HEK293 (cell line): ENCODE results near the gene STRN3.

ENCODE experiments used
- CTCF ChIA-PET: fragments of 350-600 bp; formaldehyde crosslinking; extraction: SDS; loops from one replicate; lab custom pipeline; 2021; ENCODE audit warnings: antibody characterized with exemption; lab: Yijun Ruan, JAX
- POLR2A ChIA-PET: fragments of 300-600 bp; formaldehyde crosslinking; extraction: SDS; loops from one replicate; lab custom pipeline; 2020; ENCODE audit warnings: antibody characterized with exemption, inconsistent platforms; lab: Yijun Ruan, JAX
- H3K27ac ChIP-seq: fragments of 200-500 bp; sonication (Bioruptor generic); 2 replicates; pipeline ENCODE4 v1.5.1; 2014; ENCODE audit warnings: low read depth, low read length, control low read depth, inconsistent platforms; ENCODE audit errors: extremely low read depth
- H3K36me3 ChIP-seq, 2 experiments: fragments of 200-500 bp in 1 of 2; sonication (Bioruptor generic) in 1 of 2; 1 replicate in 1 of 2; 2 replicates in 1 of 2; pipeline ENCODE4 v1.5.1; 2014 to 2017; ENCODE audit warnings: inconsistent platforms in 2 of 2, low read length in 2 of 2; ENCODE audit not compliant: control insufficient read depth in 2 of 2, insufficient read depth in 1 of 2
- H3K4me1 ChIP-seq: fragments of 200-500 bp; sonication (Bioruptor generic); 2 replicates; pipeline ENCODE4 v1.5.1; 2014; ENCODE audit warnings: mild to moderate bottlenecking, low read length, inconsistent platforms; ENCODE audit not compliant: control insufficient read depth, insufficient read depth
- H3K4me3 ChIP-seq: 2 replicates; pipeline ENCODE4 v1.5.1; 2011; ENCODE audit warnings: low read depth, mild to moderate bottlenecking, control low read depth, low read length, moderate library complexity
- H3K9me3 ChIP-seq: fragments of 200-500 bp; sonication (Bioruptor generic); 2 replicates; pipeline ENCODE4 v1.5.1; 2014; ENCODE audit warnings: low read depth, low read length, inconsistent platforms; ENCODE audit not compliant: control insufficient read depth, insufficient read depth
- BCL11B ChIP-seq: fragments of 450-650 bp; formaldehyde crosslinking; IDR thresholded peaks from 2 replicates; pipeline ENCODE4 v1.5.1; 2016; ENCODE audit warnings: low read depth, missing biosample characterization, missing genetic modification characterization
- KLF17 ChIP-seq: fragments of 450-650 bp; formaldehyde crosslinking; IDR thresholded peaks from 2 replicates; pipeline ENCODE4 v1.5.1; 2016; ENCODE audit warnings: missing biosample characterization, missing genetic modification characterization
- KLF7 ChIP-seq: fragments of 450-650 bp; formaldehyde crosslinking; IDR thresholded peaks from 2 replicates; pipeline ENCODE4 v1.5.1; 2016; ENCODE audit warnings: missing biosample characterization, missing genetic modification characterization, borderline replicate concordance
- SCRT2 ChIP-seq: fragments of 450-650 bp; formaldehyde crosslinking; IDR thresholded peaks from 2 replicates; pipeline ENCODE4 v1.5.1; 2016; ENCODE audit warnings: missing biosample characterization, missing genetic modification characterization
- ZBTB10 ChIP-seq: fragments of 450-650 bp; formaldehyde crosslinking; IDR thresholded peaks from 2 replicates; pipeline ENCODE4 v1.5.1; 2016; ENCODE audit warnings: missing biosample characterization, missing genetic modification characterization
- ZBTB20 ChIP-seq: fragments of 450-650 bp; formaldehyde crosslinking; IDR thresholded peaks from 2 replicates; pipeline ENCODE4 v1.5.1; 2016; ENCODE audit warnings: missing biosample characterization, missing genetic modification characterization
- ZBTB7A ChIP-seq: fragments of 450-650 bp; formaldehyde crosslinking; IDR thresholded peaks from 2 replicates; pipeline ENCODE4 v1.5.1; 2016; ENCODE audit warnings: low read depth, missing biosample characterization, missing genetic modification characterization
- ZEB2 ChIP-seq: fragments of 450-650 bp; formaldehyde crosslinking; IDR thresholded peaks from 2 replicates; pipeline ENCODE4 v1.5.1; 2016; ENCODE audit warnings: missing biosample characterization, missing genetic modification characterization
- ZFHX2 ChIP-seq: fragments of 450-650 bp; formaldehyde crosslinking; conservative IDR thresholded peaks from 2 replicates; pipeline ENCODE4 v1.5.1; 2016; ENCODE audit warnings: missing biosample characterization, missing genetic modification characterization
- ZFP37 ChIP-seq: fragments of 450-650 bp; formaldehyde crosslinking; IDR thresholded peaks from 2 replicates; pipeline ENCODE4 v1.5.1; 2016; ENCODE audit warnings: missing biosample characterization, missing genetic modification characterization
- ZNF16 ChIP-seq: fragments of 450-650 bp; formaldehyde crosslinking; IDR thresholded peaks from 2 replicates; pipeline ENCODE4 v1.5.1; 2016; ENCODE audit warnings: low read depth, missing biosample characterization, missing genetic modification characterization
- ZNF221 ChIP-seq: fragments of 450-650 bp; formaldehyde crosslinking; IDR thresholded peaks from 2 replicates; pipeline ENCODE4 v1.5.1; 2017; ENCODE audit warnings: missing biosample characterization, missing genetic modification characterization, borderline replicate concordance
- ZNF280C ChIP-seq: fragments of 450-650 bp; formaldehyde crosslinking; IDR thresholded peaks from 2 replicates; pipeline ENCODE4 v1.5.1; 2016; ENCODE audit warnings: missing biosample characterization, missing genetic modification characterization
- ZNF292 ChIP-seq: fragments of 450-650 bp; formaldehyde crosslinking; IDR thresholded peaks from 2 replicates; pipeline ENCODE4 v1.5.1; 2016; ENCODE audit warnings: low read depth, missing biosample characterization, missing genetic modification characterization, borderline replicate concordance
- ZNF324 ChIP-seq: fragments of 450-650 bp; formaldehyde crosslinking; IDR thresholded peaks from 2 replicates; pipeline ENCODE4 v1.5.1; 2016; ENCODE audit warnings: missing biosample characterization, missing genetic modification characterization
- ZNF473 ChIP-seq: fragments of 450-650 bp; formaldehyde crosslinking; IDR thresholded peaks from 2 replicates; pipeline ENCODE4 v1.5.1; 2017; ENCODE audit warnings: missing biosample characterization, missing genetic modification characterization
- ZNF548 ChIP-seq: fragments of 450-650 bp; formaldehyde crosslinking; IDR thresholded peaks from 2 replicates; pipeline ENCODE4 v1.5.1; 2016; ENCODE audit warnings: missing biosample characterization, missing genetic modification characterization
- ZNF549 ChIP-seq: fragments of 450-650 bp; IDR thresholded peaks from 2 replicates; pipeline ENCODE4 v1.5.1; 2018; ENCODE audit warnings: missing biosample characterization, missing genetic modification characterization, mild to moderate bottlenecking, inconsistent platforms, moderate library complexity
- ZNF560 ChIP-seq: fragments of 450-650 bp; formaldehyde crosslinking; IDR thresholded peaks from 2 replicates; pipeline ENCODE4 v1.5.1; 2017; ENCODE audit warnings: missing biosample characterization, missing genetic modification characterization, borderline replicate concordance
- ZNF610 ChIP-seq: fragments of 450-650 bp; formaldehyde crosslinking; IDR thresholded peaks from 2 replicates; pipeline ENCODE4 v1.5.1; 2016; ENCODE audit warnings: missing biosample characterization, missing genetic modification characterization, borderline replicate concordance
- ZNF664 ChIP-seq: fragments of 450-650 bp; formaldehyde crosslinking; IDR thresholded peaks from 2 replicates; pipeline ENCODE4 v1.5.1; 2016; ENCODE audit warnings: missing biosample characterization, missing genetic modification characterization
- ZNF776 ChIP-seq: fragments of 450-650 bp; formaldehyde crosslinking; IDR thresholded peaks from 2 replicates; pipeline ENCODE4 v1.5.0; 2017; ENCODE audit warnings: missing biosample characterization, missing genetic modification characterization, borderline replicate concordance
- TF ChIP-seq, protein P1 (sequence below): fragments of 450-650 bp; formaldehyde crosslinking; IDR thresholded peaks from 2 replicates; pipeline ENCODE4 v1.5.0; 2017; ENCODE audit warnings: missing biosample characterization, missing genetic modification characterization, borderline replicate concordance
- TF ChIP-seq, protein P2 (sequence below): fragments of 450-650 bp; formaldehyde crosslinking; IDR thresholded peaks from 2 replicates; pipeline ENCODE4 v1.5.1; 2016; ENCODE audit warnings: missing biosample characterization, missing genetic modification characterization

Gene STRN3

DNA sequence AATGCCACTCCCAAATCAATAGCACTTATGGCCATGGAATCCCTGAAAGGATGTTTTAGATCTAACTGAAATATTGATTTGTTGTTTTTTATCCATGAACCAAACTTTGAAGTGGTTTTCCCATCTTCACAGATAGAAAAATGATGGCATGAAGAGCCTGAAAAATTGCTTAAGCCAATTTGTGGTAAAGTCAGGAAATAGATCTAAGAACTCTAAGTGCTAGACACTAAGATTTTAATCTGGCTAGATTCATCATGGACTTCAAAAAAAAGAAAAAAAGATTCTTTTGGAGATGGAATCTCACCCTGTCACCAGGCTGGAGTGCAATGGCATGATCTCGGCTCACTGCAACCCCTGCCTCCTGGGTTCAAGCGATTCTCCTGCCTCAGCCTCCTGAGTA lies 45.0 kb upstream of the STRN3 start:
- no peak overlapping the region for H3K27ac ChIP-seq
- TF ChIP-seq ZFHX2 (tag by site-specific recombination) = no peak
- TF ChIP-seq BCL11B (tag by site-specific recombination) = no peak
- no peak for TF ChIP-seq ZBTB20 (tag by site-specific recombination)
- no peak for TF ChIP-seq ZNF560 (tag by site-specific recombination)
- TF ChIP-seq ZNF473 (tag by site-specific recombination) = no peak
- no peak for TF ChIP-seq ZNF664 (tag by site-specific recombination)
- TF ChIP-seq ZNF324 = no peak
- TF ChIP-seq ZBTB7A (tag by site-specific recombination) = no peak
- no peak for TF ChIP-seq ZNF610 (tag by site-specific recombination)
- TF ChIP-seq ZNF221 (tag by site-specific recombination) = no peak
- TF ChIP-seq ZNF280C = no peak
- TF ChIP-seq KLF17 = no peak
- no peak for TF ChIP-seq ZNF776
- TF ChIP-seq, all 188 proteins: peak for 0
- Histone ChIP-seq H3K36me3 (peaks cover 0 to 3% of the 10 kb centered on the region in 2 experiments; a peak in 1 of 3 replicates), H3K4me3 (no peak overlapping the region), H3K9me3 (no peaks in the 10 kb centered on the region), H3K4me1 (no peaks in the 10 kb centered on the region)
- POLR2A ChIA-PET = no interaction called here
- CTCF ChIA-PET = no interaction called here

DNA sequence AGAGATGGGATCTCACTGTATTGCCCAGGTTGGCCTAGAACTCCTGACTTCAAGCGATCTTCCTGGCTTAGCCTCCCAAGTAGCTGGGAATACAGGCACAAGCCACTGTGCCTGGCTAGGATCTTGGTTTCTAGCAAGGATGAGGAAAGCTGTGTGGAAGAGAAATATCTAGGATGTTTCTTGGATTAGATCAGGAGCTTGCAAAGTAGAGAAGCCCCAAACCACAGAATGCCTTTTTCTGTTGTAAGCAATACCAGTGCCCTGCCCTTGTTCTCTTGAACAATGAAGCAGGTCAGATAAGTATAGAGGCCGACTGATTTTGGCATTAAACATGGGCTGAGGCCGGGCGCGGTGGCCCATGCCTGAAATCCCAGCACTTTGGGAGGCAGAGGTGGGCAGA lies 44.3 kb upstream of the STRN3 start:
- H3K27ac ChIP-seq = no peak overlapping the region
- peaks cover 0 to 3% of the 10 kb centered on the region in 2 experiments; a peak in 1 of 3 replicates for H3K36me3 ChIP-seq
- H3K9me3 ChIP-seq = no peaks in the 10 kb centered on the region
- ChIA-PET CTCF (no interaction called here), POLR2A (no interaction called here)
- H3K4me3 ChIP-seq = no peak overlapping the region
- no peaks in the 10 kb centered on the region for H3K4me1 ChIP-seq
- no peak for TF ChIP-seq ZNF664 (tag by site-specific recombination)
- no peak for TF ChIP-seq KLF7
- no peak for TF ChIP-seq SCRT2

DNA sequence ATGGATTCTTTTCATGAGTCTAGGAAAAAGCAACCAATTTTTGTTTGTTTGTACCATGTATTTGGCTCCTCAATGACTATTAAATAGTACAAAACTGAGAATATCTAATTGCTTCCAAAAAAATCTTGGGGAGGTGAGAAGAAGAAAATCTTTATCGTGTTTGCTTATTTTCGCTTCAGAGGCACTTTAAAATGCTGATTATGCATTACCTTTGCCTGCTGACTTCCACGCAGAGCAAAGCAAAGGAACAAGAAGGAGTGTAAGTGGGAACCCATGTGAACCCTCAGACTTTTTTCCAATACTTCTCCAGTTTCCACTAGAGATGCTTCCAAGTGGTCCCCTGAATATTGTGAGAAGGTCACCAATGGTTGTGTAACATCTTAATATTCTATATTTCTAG lies 43.2 kb upstream of the STRN3 start:
- no peak overlapping the region for H3K27ac ChIP-seq
- H3K36me3 ChIP-seq = peaks cover 0 to 3% of the 10 kb centered on the region in 2 experiments; a peak in 1 of 3 replicates
- ChIA-PET CTCF (interaction anchor here (0.5 to 0.8 kb wide), 3 partner anchors 12 to 26 kb away, joined by 3 read pairs; no protein-coding TSS in a partner anchor), POLR2A (no interaction called here)
- no peaks in the 10 kb centered on the region for H3K4me1 ChIP-seq
- no peaks in the 10 kb centered on the region for H3K9me3 ChIP-seq
- no peak overlapping the region for H3K4me3 ChIP-seq
- TF ChIP-seq, protein P1, sequence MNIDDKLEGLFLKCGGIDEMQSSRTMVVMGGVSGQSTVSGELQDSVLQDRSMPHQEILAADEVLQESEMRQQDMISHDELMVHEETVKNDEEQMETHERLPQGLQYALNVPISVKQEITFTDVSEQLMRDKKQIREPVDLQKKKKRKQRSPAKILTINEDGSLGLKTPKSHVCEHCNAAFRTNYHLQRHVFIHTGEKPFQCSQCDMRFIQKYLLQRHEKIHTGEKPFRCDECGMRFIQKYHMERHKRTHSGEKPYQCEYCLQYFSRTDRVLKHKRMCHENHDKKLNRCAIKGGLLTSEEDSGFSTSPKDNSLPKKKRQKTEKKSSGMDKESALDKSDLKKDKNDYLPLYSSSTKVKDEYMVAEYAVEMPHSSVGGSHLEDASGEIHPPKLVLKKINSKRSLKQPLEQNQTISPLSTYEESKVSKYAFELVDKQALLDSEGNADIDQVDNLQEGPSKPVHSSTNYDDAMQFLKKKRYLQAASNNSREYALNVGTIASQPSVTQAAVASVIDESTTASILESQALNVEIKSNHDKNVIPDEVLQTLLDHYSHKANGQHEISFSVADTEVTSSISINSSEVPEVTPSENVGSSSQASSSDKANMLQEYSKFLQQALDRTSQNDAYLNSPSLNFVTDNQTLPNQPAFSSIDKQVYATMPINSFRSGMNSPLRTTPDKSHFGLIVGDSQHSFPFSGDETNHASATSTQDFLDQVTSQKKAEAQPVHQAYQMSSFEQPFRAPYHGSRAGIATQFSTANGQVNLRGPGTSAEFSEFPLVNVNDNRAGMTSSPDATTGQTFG = no peak
- TF ChIP-seq ZNF549 (tag by site-specific recombination) (no peak), ZFP37 (no peak), ZEB2 (tag by site-specific recombination) (no peak), ZBTB10 (tag by site-specific recombination) (no peak), ZNF16 (tag by site-specific recombination) (no peak), ZNF292 (tag by site-specific recombination) (no peak), ZNF548 (tag by site-specific recombination) (no peak)
- TF ChIP-seq, protein P2, sequence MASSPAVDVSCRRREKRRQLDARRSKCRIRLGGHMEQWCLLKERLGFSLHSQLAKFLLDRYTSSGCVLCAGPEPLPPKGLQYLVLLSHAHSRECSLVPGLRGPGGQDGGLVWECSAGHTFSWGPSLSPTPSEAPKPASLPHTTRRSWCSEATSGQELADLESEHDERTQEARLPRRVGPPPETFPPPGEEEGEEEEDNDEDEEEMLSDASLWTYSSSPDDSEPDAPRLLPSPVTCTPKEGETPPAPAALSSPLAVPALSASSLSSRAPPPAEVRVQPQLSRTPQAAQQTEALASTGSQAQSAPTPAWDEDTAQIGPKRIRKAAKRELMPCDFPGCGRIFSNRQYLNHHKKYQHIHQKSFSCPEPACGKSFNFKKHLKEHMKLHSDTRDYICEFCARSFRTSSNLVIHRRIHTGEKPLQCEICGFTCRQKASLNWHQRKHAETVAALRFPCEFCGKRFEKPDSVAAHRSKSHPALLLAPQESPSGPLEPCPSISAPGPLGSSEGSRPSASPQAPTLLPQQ (tag by site-specific recombination) = no peak
